Muscle layer of colon (tissue), 2 donors: ENCODE results near the gene MORC3.
"Not testable (repeated sequence)": the region's sequence is repeated elsewhere in the genome, so short reads cannot be mapped to it uniquely, and the experiment has no call there.

Experiments
- H3K27ac ChIP-seq: one replicate; pipeline ENCODE4 v1.7.0; 2013; ENCODE audit warnings: low read depth, mild to moderate bottlenecking, low read length, moderate library complexity
- H3K27me3 ChIP-seq, 2 donors: one replicate each; pipeline ENCODE4 v1.7.0; 2013; ENCODE audit warnings: low read length in 2 of 2, mild to moderate bottlenecking in 2 of 2; ENCODE audit not compliant: insufficient read depth in 2 of 2, control insufficient read depth in 1 of 2
- H3K36me3 ChIP-seq: one replicate; pipeline ENCODE4 v1.7.0; 2013; ENCODE audit warnings: mild to moderate bottlenecking, low read length; ENCODE audit not compliant: insufficient read depth
- H3K4me1 ChIP-seq: one replicate; pipeline ENCODE4 v1.7.0; 2013; ENCODE audit warnings: mild to moderate bottlenecking, low read length; ENCODE audit not compliant: insufficient read depth
- H3K4me3 ChIP-seq, 2 donors: one replicate each; pipeline ENCODE4 v1.7.0; 2013; ENCODE audit warnings: low read length in 2 of 2, low read depth in 1 of 2, mild to moderate bottlenecking in 1 of 2, moderate library complexity in 1 of 2
- H3K9ac ChIP-seq: one replicate; pipeline ENCODE4 v1.7.0; 2013; ENCODE audit warnings: low read length
- H3K9me3 ChIP-seq: one replicate; pipeline ENCODE4 v1.7.0; 2013; ENCODE audit warnings: mild to moderate bottlenecking, low read length
- donor health status: abdominal sarcoma.
- donor health status: Adenocarcinoma of cecum.

Gene MORC3

DNA sequence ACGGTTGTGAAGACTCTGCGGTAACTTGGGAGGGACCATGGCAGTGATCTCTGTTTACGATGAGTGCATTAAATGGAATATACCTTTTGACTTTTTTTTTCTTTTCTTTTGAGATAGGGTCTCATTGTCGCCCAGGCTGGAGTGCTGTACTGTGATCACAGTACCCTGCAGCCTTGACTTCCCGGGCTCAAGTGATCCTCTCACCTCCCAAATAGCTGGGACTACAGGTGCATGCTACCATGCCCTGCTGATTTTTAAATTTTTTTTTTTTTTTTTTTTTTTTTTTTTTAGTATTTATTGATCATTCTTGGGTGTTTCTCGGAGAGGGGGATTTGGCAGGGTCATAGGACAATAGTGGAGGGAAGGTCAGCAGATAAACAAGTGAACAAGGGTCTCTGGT is 71.7 kb downstream of the MORC3 start:
- not testable (repeated sequence) for H3K4me1 ChIP-seq

DNA sequence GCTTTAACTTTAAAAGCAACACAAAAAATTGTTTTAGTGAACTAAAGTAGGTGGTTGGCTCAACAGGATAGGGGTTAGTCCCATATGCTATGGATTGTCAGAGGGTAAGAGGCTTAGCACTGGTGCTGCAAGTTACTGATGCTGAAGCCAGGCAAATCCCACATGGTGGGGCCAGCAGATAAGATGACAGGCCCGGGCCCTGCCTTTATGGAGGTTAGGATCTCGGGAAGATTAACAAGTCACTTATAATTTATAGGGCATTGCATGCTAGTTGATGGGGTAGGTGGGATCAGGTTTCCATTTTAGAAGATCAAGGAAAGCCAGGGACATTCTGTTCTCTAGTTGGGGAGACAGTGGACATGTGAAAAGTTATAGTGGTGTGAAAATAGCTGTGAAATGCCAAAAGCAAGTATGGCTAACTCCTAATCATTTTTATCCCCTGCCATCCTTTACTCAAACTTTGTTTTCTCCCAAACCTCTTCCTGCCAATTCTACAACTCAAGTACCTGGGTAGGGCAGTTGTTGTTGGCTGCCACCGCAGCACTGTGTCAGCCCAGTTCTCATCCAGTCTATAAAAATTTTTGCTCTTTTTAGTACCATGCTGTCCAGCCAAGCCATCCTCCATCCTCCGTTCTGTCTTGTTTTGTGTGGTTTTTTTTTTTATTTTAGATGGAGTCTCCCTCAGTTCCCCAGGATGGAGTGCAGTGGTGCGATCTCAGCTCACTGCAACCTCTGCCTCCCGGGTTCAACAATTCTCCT is 75.5 kb downstream of the MORC3 start:
- Histone ChIP-seq H3K27me3 (no peaks in the 10 kb centered on the region), H3K27ac (no peak overlapping the region), H3K9me3 (no peaks in the 10 kb centered on the region), H3K36me3 (no peaks in the 10 kb centered on the region), H3K4me3 (no peak overlapping the region), H3K9ac (no peak overlapping the region), H3K4me1 (no peaks in the 10 kb centered on the region)

More for the DNA sequence above, 71.7 kb downstream of the MORC3 start:
- not testable (repeated sequence) for H3K4me3 ChIP-seq, H3K9ac ChIP-seq, H3K36me3 ChIP-seq, H3K9me3 ChIP-seq, H3K27ac ChIP-seq, H3K27me3 ChIP-seq

DNA sequence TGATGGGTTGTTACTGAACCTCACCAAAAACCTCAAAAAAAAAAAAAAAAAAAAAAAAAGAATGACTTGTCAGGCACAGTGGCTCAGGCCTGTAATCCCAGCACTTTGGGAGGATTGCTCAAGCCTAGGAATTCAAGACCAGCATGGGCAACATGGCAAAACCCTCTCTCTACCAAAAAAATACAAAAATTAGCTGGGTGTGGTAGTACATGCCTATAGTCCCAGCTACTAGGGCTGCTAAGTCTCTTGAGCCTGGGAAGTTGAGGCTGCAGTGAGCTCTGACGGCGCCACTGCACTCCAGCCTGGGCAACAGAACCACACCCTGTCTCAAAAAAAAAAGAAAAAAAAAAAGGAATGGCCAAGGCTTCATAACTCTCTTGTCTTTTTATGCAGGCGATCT is 76.3 kb downstream of the MORC3 start:
- no peak overlapping the region for H3K27ac ChIP-seq
- H3K27me3 ChIP-seq = no peaks in the 10 kb centered on the region
- no peaks in the 10 kb centered on the region for H3K9me3 ChIP-seq
- no peaks in the 10 kb centered on the region for H3K36me3 ChIP-seq
- H3K4me1 ChIP-seq = no peaks in the 10 kb centered on the region
- no peak overlapping the region for H3K4me3 ChIP-seq
- no peak overlapping the region for H3K9ac ChIP-seq

DNA sequence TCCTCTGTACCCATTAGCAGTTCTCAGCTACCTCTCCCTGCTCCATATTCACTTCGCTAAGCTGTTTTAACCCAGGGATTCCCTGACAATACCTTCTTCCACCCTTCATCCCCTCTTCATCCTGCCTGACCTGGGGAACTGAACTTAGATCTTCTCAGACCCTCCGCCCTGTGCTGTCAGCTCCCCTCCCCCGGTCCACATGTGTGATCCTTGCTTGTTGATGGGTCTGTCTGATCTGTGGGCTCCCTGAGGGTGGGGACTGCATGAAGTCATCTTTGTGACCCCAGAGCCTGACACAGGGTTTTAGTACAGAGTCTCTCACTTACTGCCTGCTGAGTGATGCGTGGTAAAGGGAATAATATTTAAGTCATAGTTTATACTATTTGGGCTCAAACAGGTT is 77.0 kb downstream of the MORC3 start:
- no peaks in the 10 kb centered on the region for H3K9me3 ChIP-seq
- H3K4me1 ChIP-seq = no peaks in the 10 kb centered on the region
- no peak overlapping the region for H3K9ac ChIP-seq
- H3K4me3 ChIP-seq = no peak overlapping the region
- H3K27ac ChIP-seq = no peak overlapping the region
- no peaks in the 10 kb centered on the region for H3K27me3 ChIP-seq
- no peaks in the 10 kb centered on the region for H3K36me3 ChIP-seq

DNA sequence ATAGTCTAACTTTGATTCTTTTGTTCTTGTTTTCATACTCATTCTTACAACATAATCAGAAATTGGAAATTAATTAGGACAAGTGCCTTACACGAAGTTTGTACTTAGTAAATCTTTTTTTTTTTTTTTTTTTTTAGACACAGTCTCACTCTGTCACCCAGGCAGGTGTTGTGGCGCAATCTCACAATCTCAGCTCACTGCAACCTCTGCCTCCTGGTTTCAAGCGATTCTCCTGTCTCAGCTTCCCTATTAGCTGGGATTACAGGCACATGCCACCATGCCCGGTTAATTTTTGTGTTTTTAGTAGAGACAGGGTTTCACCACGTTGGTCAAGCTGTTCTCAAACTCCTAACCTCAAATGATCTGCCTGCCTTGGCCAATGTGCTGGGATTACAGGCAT is 77.6 kb downstream of the MORC3 start:
- H3K27me3 ChIP-seq = no peaks in the 10 kb centered on the region
- no peaks in the 10 kb centered on the region for H3K36me3 ChIP-seq

DNA sequence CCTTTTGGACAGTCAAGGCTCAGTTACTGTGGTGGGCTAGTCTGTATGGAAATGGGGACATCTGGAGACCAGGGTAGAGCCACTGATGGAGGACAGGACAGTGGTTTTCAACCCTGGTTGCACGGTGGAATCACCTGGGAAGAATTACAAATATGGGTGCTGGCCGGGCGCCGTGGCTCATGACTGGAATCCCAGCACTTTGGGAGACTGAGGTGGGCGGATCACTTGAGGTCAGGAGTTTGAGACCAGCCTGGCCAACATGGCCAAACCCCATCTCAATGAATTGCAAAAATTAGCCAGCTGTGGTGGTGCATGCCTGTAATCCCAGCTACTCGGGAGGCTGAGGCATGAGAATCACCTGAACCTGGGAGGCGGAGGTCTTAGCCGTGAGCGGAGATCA is 79.7 kb downstream of the MORC3 start:
- H3K27ac ChIP-seq, H3K4me1 ChIP-seq, H3K27me3 ChIP-seq, H3K4me3 ChIP-seq, H3K9ac ChIP-seq, H3K36me3 ChIP-seq, H3K9me3 ChIP-seq: not testable (repeated sequence)

More for the DNA sequence above, 77.6 kb downstream of the MORC3 start:
- no peak overlapping the region for H3K9ac ChIP-seq
- H3K9me3 ChIP-seq = no peaks in the 10 kb centered on the region
- no peaks in the 10 kb centered on the region for H3K4me1 ChIP-seq
- no peak overlapping the region for H3K4me3 ChIP-seq
- no peak overlapping the region for H3K27ac ChIP-seq

DNA sequence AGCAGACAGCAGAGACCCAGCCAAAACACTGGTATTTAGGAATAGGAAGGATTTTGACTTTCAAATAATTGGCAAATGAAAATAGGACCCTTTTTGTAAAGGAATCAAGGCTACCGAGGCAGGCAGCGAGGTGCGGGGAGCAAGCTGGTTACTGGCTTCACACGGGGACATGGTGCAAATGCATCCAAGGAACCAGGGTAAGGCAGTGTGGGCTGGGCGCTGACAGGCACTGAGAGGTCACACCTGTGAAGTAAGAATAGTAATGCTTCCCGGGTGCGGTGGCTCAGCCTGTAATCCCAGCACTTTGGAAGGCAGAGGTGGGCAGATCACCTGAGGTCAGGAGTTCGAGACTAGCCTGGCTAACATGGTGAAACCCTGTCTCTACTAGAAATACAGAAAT is 80.7 kb downstream of the MORC3 start:
- H3K27me3 ChIP-seq = no peaks in the 10 kb centered on the region
- H3K36me3 ChIP-seq = no peaks in the 10 kb centered on the region
- H3K4me3 ChIP-seq = no peak overlapping the region
- H3K27ac ChIP-seq = no peak overlapping the region
- H3K9me3 ChIP-seq = no peaks in the 10 kb centered on the region
- H3K4me1 ChIP-seq = no peaks in the 10 kb centered on the region
- H3K9ac ChIP-seq = no peak overlapping the region

DNA sequence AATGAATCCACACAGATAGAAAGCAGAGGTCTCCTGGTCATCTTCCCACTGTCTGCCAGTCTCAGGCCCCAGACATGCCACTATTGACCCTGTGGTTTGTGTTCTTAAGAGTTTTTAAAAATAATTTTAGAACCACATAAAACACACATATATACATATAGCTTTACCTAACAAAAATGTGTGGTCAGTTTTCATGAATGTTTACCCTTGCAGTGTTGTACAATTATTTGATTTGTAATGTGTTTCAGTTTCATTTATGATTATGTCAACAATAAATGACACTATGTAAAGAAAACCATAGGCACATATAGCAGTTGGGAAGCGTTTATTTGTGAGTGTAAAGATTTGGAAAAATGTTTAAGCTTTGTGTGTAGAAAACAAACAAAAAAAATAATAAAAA is 82.3 kb downstream of the MORC3 start:
- no peaks in the 10 kb centered on the region for H3K4me1 ChIP-seq
- no peaks in the 10 kb centered on the region for H3K9me3 ChIP-seq
- no peaks in the 10 kb centered on the region for H3K36me3 ChIP-seq
- H3K4me3 ChIP-seq = no peak overlapping the region
- H3K9ac ChIP-seq = no peak overlapping the region
- H3K27me3 ChIP-seq = no peaks in the 10 kb centered on the region
- no peak overlapping the region for H3K27ac ChIP-seq

DNA sequence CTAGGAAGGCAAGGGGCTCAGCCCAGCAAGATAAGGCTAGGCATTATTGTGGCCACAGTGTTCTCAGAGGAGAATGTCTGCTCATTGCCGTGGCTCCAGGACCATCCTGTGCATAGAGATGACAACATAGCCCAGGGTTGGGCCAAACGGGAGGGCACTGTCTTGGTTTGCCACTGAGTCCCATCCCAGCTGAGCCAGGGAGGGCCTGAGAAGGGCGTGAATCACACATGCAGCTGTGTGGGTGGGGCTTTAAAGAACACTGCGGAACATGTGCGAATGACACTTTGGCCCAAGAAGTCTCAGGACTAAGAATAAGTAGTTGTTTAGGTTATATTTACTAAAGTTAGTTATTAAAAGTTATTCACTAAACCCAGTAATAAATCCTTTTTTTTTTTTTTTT is 83.7 kb downstream of the MORC3 start:
- Histone ChIP-seq H3K36me3 (no peaks in the 10 kb centered on the region), H3K27me3 (no peaks in the 10 kb centered on the region), H3K27ac (no peak overlapping the region), H3K4me1 (no peaks in the 10 kb centered on the region), H3K9me3 (no peaks in the 10 kb centered on the region), H3K9ac (no peak overlapping the region), H3K4me3 (no peak overlapping the region)

DNA sequence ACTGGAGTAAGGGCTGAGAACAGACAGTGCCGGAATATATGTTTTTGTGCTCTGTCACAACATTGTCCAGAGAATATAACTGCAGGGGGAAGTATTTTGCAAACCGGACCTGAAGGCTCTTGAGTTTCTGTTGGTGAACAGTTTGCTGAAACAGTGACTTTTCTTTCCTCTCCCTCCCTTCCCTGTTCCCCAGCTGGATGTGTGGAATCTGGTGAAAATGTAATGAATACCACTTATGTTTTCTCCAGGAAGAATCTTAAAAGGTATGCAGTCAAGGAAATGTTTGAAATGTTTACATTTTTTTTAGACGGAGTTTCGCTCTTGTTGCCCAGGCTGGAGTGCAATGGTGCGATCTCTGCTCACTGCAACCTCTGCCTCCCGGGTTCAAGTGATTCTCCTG is 88.6 kb downstream of the MORC3 start:
- Histone ChIP-seq H3K27me3 (no peaks in the 10 kb centered on the region), H3K4me1 (no peaks in the 10 kb centered on the region), H3K9ac (no peak overlapping the region), H3K4me3 (no peak overlapping the region), H3K9me3 (no peaks in the 10 kb centered on the region), H3K27ac (no peak overlapping the region), H3K36me3 (no peaks in the 10 kb centered on the region)

DNA sequence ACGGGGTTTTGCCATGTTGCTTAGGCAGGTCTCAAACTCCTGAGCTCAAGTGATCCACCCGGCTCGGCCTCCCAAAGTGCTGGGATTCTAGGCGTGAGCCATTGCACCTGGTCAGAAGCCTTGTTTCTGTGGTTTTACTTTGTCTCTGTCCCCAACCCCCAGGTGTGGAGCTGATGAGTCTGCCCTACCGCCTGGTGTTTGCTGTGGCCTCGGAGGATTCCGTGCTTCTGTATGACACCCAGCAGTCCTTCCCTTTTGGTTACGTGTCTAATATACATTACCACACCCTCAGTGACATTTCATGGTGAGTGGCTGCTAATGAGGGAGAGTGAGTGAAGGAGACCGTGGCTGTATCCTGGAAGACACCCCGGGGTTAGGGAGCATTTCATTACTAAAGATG is 91.3 kb downstream of the MORC3 start:
- Histone ChIP-seq H3K4me3 (no peak overlapping the region), H3K27ac (no peak overlapping the region), H3K9ac (no peak overlapping the region), H3K9me3 (no peaks in the 10 kb centered on the region), H3K36me3 (no peaks in the 10 kb centered on the region), H3K27me3 (no peaks in the 10 kb centered on the region), H3K4me1 (no peaks in the 10 kb centered on the region)

DNA sequence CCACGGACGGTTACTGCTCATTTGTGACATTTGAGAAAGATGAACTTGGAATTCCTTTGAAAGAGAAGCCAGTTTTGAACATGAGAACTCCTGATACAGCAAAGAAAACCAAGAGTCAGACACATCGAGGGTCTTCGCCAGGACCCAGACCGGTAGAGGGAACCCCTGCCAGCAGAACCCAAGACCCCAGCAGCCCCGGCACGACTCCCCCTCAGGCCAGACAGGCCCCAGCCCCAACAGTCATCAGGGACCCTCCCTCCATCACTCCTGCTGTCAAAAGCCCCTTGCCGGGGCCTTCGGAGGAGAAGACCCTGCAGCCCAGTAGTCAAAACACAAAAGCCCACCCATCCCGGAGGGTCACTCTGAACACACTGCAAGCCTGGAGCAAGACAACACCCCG is 92.9 kb downstream of the MORC3 start:
- H3K27me3 ChIP-seq = no peaks in the 10 kb centered on the region
- H3K4me1 ChIP-seq = no peaks in the 10 kb centered on the region
- no peaks in the 10 kb centered on the region for H3K9me3 ChIP-seq
- H3K27ac ChIP-seq = no peak overlapping the region
- no peaks in the 10 kb centered on the region for H3K36me3 ChIP-seq
- H3K9ac ChIP-seq = no peak overlapping the region
- H3K4me3 ChIP-seq = no peak overlapping the region
